ENCODE measurements around the gene IRF2.

- no peak for TF ChIP-seq CTCF (IDR thresholded peaks at IDR 0.05; ENCODE audit: borderline replicate concordance, extremely low read depth, low read length, poor library complexity, severe bottlenecking)
- TF ChIP-seq EZH2 (IDR thresholded peaks at IDR 0.05; ENCODE audit: borderline replicate concordance, low read depth, low read length, severe bottlenecking) = no peak
These were observed 88.6 kb downstream of the IRF2 start for GRCh38 chr4:184385705-184386141.

Measured in DND-41 (cell line).